Central memory CD8-positive, alpha-beta T cell (primary cell): ENCODE measurements around the gene PROS1.
"Not testable (repeated sequence)": the region's sequence is repeated elsewhere in the genome, so short reads cannot be mapped to it uniquely, and the experiment has no call there.

Experiments used
- ATAC-seq: fragments of 150-1000 bp; cut with Tn5 transposase; replicated peaks from 2 replicates; pipeline ENCODE4 v1.10.0; 2022; ENCODE audit warnings: mild to moderate bottlenecking, moderate FRiP score, moderate number of reproducible peaks; ENCODE audit not compliant: poor library complexity, severe bottlenecking; ENCODE audit errors: extremely low read depth
- DNase-seq, 2 donors: peaks; one replicate each; pipeline ENCODE4 v3.0.0; 2021; ENCODE audit warnings: low spot score in 2 of 2
- H3K27ac Mint-ChIP-seq: one replicate; pipeline ENCODE4 v1.8.0; 2022; ENCODE audit warnings: low read depth, mild to moderate bottlenecking, moderate library complexity, mixed read lengths
- H3K27me3 Mint-ChIP-seq: one replicate; pipeline ENCODE4 v1.8.0; 2022; ENCODE audit warnings: mixed read lengths
- H3K36me3 Mint-ChIP-seq: one replicate; pipeline ENCODE4 v1.8.0; 2022; ENCODE audit warnings: mild to moderate bottlenecking, moderate library complexity, mixed read lengths; ENCODE audit not compliant: insufficient read depth
- H3K4me1 Mint-ChIP-seq: one replicate; pipeline ENCODE4 v1.8.0; 2022; ENCODE audit warnings: mixed read lengths
- H3K4me3 Mint-ChIP-seq: one replicate; pipeline ENCODE4 v1.8.0; 2022; ENCODE audit warnings: mild to moderate bottlenecking, moderate library complexity, mixed read lengths
- H3K9me3 Mint-ChIP-seq: one replicate; pipeline ENCODE4 v1.8.0; 2022; ENCODE audit warnings: mixed read lengths

Gene PROS1

DNA sequence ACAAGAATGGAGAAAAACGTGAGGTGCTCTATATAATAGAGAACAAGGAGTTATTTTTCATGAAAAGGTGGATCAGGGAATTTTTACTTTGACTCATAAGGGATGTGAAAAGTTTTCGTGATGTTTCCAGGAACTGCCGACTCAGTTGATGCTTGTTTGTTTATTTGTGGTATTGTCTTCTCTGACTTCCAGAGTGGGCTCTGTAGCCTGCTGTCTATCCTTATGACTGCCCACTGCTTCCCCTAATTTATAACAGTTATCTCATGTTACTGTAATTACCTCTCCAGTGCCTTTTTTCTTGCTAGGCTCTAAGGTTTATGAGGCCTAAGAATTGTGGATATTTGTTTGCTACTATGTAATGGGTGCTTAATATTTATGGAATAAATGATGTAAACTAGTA is 18.5 kb upstream of the PROS1 start:
- Mint-ChIP-seq H3K27me3 (no peaks in the 10 kb centered on the region), H3K27ac (no peak overlapping the region), H3K36me3 (no peaks in the 10 kb centered on the region), H3K9me3 (no peaks in the 10 kb centered on the region), H3K4me3 (no peak overlapping the region), H3K4me1 (peaks cover 16% of the 10 kb centered on the region)
- no peak for DNase-seq
- ATAC-seq: no peak

DNA sequence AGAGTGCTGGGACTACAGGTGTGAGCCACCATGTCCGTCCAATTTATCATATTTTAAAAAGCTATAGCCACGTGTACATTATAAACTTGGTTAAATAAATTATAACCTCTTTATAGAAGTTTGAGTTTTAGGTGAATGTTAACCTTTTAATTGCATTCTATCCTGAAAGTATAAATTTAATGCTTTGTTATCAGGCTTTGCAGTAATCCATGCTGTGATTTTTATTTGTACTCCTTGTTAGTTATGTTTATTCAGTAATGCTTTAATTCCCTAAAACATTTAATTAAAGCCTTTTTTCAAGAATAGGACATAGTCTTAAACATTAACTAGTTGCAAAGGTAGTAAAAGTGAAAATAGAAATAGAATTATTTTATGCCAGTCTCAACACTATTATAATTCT is 17.9 kb upstream of the PROS1 start:
- H3K36me3 Mint-ChIP-seq: no peaks in the 10 kb centered on the region
- H3K9me3 Mint-ChIP-seq: no peaks in the 10 kb centered on the region
- no peaks in the 10 kb centered on the region for H3K27me3 Mint-ChIP-seq
- no peak overlapping the region for H3K27ac Mint-ChIP-seq
- peaks cover 16% of the 10 kb centered on the region for H3K4me1 Mint-ChIP-seq
- DNase-seq: no peak
- ATAC-seq: no peak
- H3K4me3 Mint-ChIP-seq: no peak overlapping the region

DNA sequence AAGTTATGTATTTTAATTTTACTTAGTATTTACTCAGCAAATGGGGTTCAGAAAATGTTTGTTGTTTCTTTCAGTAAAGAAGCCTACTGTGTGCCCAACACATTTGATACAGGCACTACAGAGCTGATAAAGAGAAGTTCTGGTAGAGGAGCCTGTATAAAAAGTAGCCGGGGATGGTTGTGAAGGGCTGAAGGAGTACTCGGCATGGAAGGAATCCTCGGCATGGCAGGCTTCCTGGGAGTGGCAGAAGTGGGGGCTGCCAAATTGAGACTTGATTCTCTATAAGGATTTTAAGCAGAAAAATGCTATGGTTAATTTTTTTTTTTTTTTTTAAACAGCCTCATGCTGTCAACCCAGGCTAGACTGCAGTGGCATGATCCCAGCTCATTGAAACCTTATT is 15.5 kb upstream of the PROS1 start:
- DNase-seq (no peak), ATAC-seq (no peak)
- Mint-ChIP-seq H3K36me3 (no peaks in the 10 kb centered on the region), H3K27ac (no peak overlapping the region), H3K4me3 (no peak overlapping the region), H3K4me1 (peaks cover 9% of the 10 kb centered on the region), H3K9me3 (no peaks in the 10 kb centered on the region), H3K27me3 (no peaks in the 10 kb centered on the region)

DNA sequence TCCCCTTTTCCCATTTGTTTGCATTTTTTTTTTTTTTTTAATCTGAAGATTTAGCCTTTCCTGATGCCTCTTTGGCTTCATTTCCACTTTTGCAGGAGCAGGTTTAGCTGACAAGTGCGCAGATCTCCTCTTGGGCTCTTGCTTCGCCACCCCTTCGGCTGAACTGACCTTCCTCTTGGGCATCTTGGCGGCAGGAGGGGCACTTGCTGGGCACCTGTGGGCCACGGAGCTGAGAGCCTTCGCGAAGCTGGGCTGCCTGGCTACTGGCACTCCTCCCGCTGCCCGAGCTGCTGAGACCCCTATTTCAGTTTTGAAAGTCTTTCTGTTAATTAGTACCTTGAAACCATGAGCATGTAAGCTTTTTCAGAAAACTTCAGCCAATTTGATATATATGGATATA is 15.1 kb upstream of the PROS1 start:
- no peak for DNase-seq
- no peak overlapping the region for H3K27ac Mint-ChIP-seq
- no peak for ATAC-seq
- H3K27me3 Mint-ChIP-seq: no peaks in the 10 kb centered on the region
- no peaks in the 10 kb centered on the region for H3K36me3 Mint-ChIP-seq
- H3K4me3 Mint-ChIP-seq: no peak overlapping the region
- peaks cover 5% of the 10 kb centered on the region for H3K4me1 Mint-ChIP-seq
- no peaks in the 10 kb centered on the region for H3K9me3 Mint-ChIP-seq

DNA sequence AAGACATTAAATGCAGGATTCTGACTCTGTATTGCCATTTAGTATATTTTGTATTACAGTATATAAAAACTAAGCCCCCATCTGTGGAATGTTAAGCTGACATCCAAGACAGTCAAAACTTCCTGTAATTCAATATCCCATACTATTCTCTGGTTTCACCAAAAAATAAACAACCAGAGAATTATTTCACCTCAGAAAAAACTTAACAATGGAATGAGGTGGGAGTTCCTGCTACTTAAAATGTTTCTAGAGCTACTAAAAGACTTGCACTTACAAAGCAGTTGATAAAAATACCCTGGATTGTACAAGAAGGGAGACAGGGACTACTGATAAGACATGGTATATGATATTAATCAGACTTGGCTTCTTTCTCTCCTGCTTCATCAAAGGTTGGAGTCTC is 14.6 kb upstream of the PROS1 start:
- no peak overlapping the region for H3K4me3 Mint-ChIP-seq
- no peak overlapping the region for H3K27ac Mint-ChIP-seq
- H3K27me3 Mint-ChIP-seq: no peaks in the 10 kb centered on the region
- no peaks in the 10 kb centered on the region for H3K36me3 Mint-ChIP-seq
- ATAC-seq (no peak), DNase-seq (no peak)
- peaks cover 5% of the 10 kb centered on the region for H3K4me1 Mint-ChIP-seq
- H3K9me3 Mint-ChIP-seq: no peaks in the 10 kb centered on the region

DNA sequence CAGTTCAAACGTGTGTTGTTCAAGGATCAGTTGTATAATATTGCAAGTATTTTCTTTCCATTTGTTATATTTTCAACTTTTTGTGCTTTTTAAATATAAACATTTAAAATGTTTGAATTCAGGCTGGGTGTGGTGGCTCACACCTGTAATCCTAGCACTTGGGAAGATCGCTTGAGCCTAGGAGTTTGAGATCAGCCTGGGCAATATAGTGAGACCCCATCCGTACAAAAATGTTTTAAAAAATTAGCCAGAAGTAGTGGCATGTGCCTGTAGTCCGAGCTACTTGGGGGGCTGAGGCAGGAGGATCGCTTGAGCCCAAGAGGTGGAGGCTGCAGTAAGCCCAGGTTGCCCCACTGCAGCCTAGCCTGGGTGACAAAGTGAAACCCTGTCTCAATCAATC is 10.9 kb upstream of the PROS1 start:
- Mint-ChIP-seq H3K27ac (no peak overlapping the region), H3K27me3 (no peaks in the 10 kb centered on the region), H3K36me3 (peaks cover 5% of the 10 kb centered on the region), H3K4me3 (no peak overlapping the region), H3K9me3 (no peaks in the 10 kb centered on the region), H3K4me1 (peaks cover 14% of the 10 kb centered on the region)
- ATAC-seq: no peak
- DNase-seq: no peak

DNA sequence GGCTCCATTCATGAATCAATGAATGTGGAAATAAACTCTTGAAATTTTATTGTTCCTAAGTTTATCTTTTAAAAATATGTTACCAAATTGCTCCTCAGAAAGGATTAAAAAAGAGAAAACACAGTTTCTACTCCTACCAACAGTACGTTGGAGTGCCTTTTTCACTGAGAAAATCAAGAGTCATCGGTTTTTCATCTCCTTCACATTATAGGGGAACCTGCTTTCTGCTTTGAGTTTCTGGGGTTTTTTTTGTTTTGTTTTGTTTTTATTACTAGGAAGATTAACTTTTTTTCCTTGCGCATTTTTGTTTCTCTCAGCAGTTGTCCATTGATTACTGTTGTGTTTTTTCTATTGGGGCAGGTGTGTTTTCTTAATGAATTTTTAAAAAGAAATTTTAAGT is 9.7 kb upstream of the PROS1 start:
- ATAC-seq: no peak
- Mint-ChIP-seq H3K4me3 (no peak overlapping the region), H3K4me1 (peaks cover 19% of the 10 kb centered on the region), H3K27me3 (no peaks in the 10 kb centered on the region), H3K27ac (no peak overlapping the region), H3K36me3 (peaks cover 5% of the 10 kb centered on the region), H3K9me3 (no peaks in the 10 kb centered on the region)
- DNase-seq: no peak

DNA sequence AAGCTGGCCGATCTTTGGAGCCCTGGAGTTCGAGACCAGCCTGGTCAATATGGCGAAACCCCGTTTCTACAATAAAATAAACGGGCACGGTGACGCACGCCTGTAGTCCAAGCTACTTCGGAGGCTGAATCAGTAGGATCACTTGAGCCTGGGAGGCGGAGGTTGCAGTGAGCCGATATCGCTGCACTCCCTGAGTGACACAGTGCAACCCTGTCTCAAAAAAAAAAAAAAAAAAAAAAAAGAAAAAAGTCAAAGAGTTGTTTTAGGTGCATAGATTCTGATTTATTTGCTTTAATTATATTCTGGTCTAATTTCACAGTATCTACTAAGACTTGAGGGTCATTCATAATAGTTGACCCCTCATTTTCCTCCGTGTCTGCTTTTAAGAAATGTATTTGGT is 8.0 kb upstream of the PROS1 start:
- DNase-seq (no peak), ATAC-seq (no peak)
- no peak overlapping the region for H3K27ac Mint-ChIP-seq
- H3K27me3 Mint-ChIP-seq: no peaks in the 10 kb centered on the region
- H3K9me3 Mint-ChIP-seq: no peaks in the 10 kb centered on the region
- peaks cover 5% of the 10 kb centered on the region for H3K36me3 Mint-ChIP-seq
- peaks cover 19% of the 10 kb centered on the region for H3K4me1 Mint-ChIP-seq
- no peak overlapping the region for H3K4me3 Mint-ChIP-seq

DNA sequence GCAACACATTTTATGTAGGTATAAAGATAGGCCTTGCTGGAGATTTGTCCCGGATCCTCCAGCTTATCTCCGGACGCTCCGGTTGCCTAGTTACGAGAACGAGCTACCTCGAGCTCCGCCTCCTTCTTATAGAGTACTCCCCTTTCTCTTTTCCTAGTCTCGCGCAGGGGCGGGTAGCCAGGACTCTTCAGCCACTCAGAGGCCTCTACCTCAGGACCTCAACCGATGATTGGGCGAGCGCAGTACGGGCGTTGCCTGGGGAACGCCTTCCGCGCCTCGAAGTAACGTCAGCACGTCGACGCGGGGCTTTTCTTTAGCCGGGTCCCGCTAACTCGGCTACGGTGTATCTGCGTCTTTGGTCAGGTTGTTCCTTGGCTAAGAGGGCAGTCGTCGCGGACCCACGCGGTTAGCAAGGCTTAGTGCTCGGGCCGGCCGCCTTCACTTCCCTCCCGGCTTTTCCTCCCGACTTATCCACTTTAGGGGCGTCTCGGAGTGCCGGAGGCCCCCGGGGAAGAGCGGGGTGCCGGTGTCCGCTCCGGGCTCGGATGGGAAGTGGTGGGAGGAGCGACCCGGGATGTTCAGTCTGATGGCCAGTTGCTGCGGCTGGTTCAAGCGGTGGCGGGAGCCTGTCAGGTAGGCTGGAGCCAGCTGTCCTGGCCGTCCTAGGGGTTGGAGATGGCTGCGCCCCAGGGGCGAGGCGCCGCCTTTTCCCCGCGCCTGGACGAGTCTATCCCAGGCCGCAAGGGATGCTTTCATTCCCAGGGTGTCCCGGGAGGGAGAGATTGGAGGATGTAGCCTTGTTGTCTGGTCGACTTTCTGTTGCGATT is 6.4 kb upstream of the PROS1 start, which contains the start of gene ARL13B:
Gene ARL13B (plus strand): TSS at position 306 of the 827 bp plus-strand sequence. CDS start 269 bp downstream, at position 575.
- peak within 1 kb of the TSS; percentile 90 for H3K4me3 Mint-ChIP-seq
- H3K36me3 Mint-ChIP-seq: peaks cover 7% of the 10 kb centered on the region
- H3K4me1 Mint-ChIP-seq: peaks cover 19% of the 10 kb centered on the region
- DNase-seq: peak; percentile 80 to 90
- peak; percentile 100 for ATAC-seq
- H3K9me3 Mint-ChIP-seq: no peaks in the 10 kb centered on the region
- H3K27me3 Mint-ChIP-seq: no peaks in the 10 kb centered on the region
- peak within 1 kb of the TSS; percentile 95 for H3K27ac Mint-ChIP-seq

DNA sequence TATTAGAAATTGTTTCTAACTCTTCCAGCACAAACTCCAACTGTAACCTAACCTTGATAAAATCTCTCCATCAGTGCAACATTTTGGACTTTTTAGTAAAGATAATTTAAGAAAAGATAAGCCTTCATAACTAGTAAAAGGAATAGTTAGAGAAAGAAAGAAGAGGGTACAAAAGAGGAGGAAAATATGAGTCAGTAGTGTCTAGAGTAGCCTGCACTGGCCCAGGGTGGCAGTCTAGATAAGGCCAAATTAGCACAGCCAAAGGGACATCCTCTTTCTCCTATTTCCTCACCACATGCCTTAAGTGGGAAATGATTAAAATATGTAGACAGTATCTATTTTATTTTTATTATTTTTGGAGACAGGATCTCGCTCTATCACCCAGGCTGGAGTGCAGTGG is 3.7 kb downstream of the PROS1 start:
- H3K4me1 Mint-ChIP-seq: peaks cover 14% of the 10 kb centered on the region
- H3K9me3 Mint-ChIP-seq: no peaks in the 10 kb centered on the region
- H3K4me3 Mint-ChIP-seq: no peak overlapping the region
- H3K27me3 Mint-ChIP-seq: peaks cover 24% of the 10 kb centered on the region
- ATAC-seq (no peak), DNase-seq (no peak)
- peaks cover 2% of the 10 kb centered on the region for H3K36me3 Mint-ChIP-seq
- no peak overlapping the region for H3K27ac Mint-ChIP-seq

DNA sequence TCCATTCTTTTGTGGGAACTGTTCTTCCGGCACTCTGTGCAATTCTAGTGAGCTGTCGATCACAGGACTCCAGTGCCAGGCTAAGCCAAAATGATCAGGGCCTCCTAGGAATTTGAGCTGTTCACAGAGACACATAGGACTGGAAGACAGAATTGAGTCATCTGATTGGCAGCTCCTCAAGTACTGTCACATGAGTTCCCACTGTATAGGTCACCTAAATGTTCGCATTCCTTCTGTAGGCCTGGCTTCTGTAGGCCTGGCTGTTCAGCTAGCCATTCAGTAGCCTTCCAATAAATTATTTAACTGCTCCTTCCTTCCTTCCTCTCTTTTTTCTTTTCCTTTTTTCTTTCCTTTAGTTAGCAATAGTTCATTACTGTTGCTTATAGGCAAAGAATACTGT is 4.3 kb downstream of the PROS1 start:
- Mint-ChIP-seq H3K9me3 (no peaks in the 10 kb centered on the region), H3K27me3 (peaks cover 24% of the 10 kb centered on the region), H3K4me3 (no peak overlapping the region), H3K36me3 (peaks cover 2% of the 10 kb centered on the region), H3K27ac (no peak overlapping the region), H3K4me1 (peaks cover 14% of the 10 kb centered on the region)
- DNase-seq (no peak), ATAC-seq (no peak)

DNA sequence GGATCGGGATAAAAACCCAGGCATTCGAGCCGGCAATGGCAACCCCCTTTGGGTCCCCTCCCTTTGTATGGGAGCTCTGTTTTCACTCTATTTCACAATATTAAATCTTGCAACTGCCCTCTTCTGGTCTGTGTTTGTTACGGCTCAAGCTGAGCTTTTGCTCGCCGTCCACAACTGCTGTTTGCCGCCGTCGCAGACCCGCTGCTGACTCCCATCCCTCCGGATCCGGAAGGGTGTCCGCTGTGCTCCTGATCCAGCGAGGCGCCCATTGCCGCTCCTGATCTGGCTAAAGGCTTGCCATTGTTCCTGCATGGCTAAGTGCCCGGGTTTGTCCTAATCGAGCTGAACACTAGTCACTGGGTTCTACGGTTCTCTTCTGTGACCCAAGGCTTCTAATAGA is 8.6 kb downstream of the PROS1 start:
- H3K4me1 Mint-ChIP-seq, ATAC-seq, H3K27ac Mint-ChIP-seq, DNase-seq, H3K36me3 Mint-ChIP-seq, H3K9me3 Mint-ChIP-seq, H3K4me3 Mint-ChIP-seq: not testable (repeated sequence)
- H3K27me3 Mint-ChIP-seq: peaks cover 11% of the 10 kb centered on the region

DNA sequence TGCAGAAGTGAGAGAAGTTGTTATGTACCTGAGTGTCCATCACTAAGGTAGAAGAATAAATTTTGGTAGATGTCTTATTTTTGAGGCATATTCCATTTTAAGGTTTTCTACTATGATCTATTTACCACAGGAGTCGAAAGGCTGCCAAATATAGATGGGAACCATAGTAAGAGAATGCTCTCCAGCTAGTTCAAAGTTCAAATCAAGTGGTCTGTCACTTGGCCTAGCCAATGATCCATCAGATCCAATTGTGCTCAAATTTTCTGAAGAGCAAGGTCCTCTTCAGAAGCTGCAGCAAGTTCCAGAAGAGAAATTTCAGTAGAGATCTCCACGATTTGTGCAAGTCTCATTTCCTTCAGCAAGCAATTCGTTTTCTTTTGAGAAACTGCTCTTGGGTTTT is 10.9 kb downstream of the PROS1 start:
- DNase-seq (no peak), ATAC-seq (no peak)
- Mint-ChIP-seq H3K27me3 (peaks cover 25% of the 10 kb centered on the region), H3K36me3 (no peaks in the 10 kb centered on the region), H3K9me3 (peaks cover 6% of the 10 kb centered on the region), H3K4me1 (no peaks in the 10 kb centered on the region), H3K4me3 (no peak overlapping the region), H3K27ac (no peak overlapping the region)
